GM19452 (cell line): ENCODE data around the gene DSG3.
A peak's percentile ranks its signal among the peaks of the same experiment; 100 is the strongest.
"Not testable (repeated sequence)": the region's sequence is repeated elsewhere in the genome, so short reads cannot be mapped to it uniquely, and the experiment has no call there.

Source experiments
- ATAC-seq: cut with Tn5 transposase; IDR thresholded peaks from one replicate; pipeline ENCODE4 v1.9.1; 2021; ENCODE audit not compliant: unreplicated experiment

Gene DSG3

DNA sequence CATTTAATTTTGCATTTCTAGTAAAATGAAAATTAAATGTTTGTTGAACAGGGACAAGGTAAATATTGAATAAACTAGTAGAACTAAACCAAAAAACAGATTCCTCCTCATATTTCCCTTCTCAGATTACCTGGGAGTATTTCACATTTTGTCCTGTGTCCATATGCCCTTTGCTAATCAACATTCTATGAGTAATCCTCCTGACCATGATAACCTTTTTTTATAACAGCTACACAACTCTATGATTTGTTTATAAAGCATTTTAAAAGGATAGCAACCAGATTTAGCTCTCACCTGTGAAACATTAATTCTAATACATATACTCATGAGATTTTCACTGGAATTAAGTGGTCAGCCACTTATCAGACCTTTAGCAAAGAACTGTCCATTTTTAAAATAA is 43.3 kb downstream of the DSG3 start:
- no peak for ATAC-seq

- ATAC-seq, result no peak
Observed at GRCh38 chr18:31491586-31491985, 44.0 kb downstream of the DSG3 start.

DNA sequence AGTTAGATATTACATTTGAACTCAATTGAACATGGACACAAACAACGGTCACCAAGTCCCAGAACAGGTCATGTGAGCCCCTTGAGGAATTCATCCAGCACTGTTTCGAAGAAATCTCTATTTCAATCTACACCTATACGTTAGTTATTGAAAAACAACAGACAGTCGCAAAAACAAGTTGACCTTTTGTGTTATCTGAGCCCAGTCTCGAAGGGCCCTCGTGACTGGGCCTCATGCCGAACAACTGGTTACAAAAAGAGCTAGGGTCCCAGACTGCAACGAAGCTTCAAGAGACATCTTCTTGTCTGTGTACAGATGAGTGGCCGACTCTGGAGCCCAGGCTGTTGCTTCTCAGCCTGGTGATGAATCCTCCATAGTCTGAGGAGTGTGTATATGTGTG is 45.1 kb downstream of the DSG3 start:
- ATAC-seq, result no peak

GRCh38 chr18:31493171-31493570 is 45.6 kb downstream of the DSG3 start:
- no peak for ATAC-seq

DNA sequence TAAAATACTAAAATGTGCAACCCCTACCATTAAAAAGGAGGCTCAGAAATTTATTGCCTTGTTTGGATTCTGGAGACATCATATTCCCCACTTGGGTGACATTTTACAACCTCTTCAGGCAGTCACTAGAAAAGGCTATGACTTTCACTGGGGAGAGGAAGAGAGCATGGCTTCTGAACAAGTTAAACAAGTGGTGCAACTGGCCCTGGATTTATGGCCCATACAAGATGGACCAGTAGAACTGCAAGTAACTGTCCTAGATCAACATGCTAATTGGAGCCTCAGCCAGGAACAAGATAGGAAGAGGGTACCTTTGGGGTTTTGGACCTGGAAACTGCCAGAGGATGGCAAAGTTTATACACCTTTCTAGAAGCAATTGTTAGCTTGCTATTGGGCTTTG is 46.4 kb downstream of the DSG3 start:
- no peak for ATAC-seq

GRCh38 chr18:31494705-31495244 is 47.2 kb downstream of the DSG3 start:
- not testable (repeated sequence) for ATAC-seq

DNA sequence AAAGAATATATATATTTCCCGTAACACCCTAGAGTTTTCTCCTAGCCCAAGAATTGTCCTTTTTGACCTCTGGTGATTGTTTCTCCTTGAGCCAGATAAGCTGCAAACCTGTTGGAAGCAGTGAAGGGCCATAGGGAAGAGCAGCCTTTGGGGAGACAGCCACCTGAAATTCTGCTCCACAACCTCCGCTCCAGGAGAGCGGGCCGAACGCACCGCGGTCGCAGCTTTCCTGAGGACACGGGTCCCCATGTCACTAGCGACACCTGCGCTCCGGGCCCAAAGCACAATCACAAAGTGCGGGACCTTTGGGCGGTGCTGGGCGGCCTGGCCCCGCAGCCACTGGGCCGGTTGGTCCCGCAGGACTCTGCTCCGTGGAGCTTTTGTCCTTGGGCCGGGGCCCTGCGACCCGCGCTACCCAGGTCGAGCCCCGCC is 49.9 kb downstream of the DSG3 start:
- no peak for ATAC-seq

GRCh38 chr18:31497836-31498573 is 50.5 kb downstream of the DSG3 start, which contains the start of gene DSG2:
TSS of gene DSG2 (plus strand) at chr18:31498177. CDS start at chr18:31498252, 75 bp downstream.
- ATAC-seq, result peak; percentile 46

DNA sequence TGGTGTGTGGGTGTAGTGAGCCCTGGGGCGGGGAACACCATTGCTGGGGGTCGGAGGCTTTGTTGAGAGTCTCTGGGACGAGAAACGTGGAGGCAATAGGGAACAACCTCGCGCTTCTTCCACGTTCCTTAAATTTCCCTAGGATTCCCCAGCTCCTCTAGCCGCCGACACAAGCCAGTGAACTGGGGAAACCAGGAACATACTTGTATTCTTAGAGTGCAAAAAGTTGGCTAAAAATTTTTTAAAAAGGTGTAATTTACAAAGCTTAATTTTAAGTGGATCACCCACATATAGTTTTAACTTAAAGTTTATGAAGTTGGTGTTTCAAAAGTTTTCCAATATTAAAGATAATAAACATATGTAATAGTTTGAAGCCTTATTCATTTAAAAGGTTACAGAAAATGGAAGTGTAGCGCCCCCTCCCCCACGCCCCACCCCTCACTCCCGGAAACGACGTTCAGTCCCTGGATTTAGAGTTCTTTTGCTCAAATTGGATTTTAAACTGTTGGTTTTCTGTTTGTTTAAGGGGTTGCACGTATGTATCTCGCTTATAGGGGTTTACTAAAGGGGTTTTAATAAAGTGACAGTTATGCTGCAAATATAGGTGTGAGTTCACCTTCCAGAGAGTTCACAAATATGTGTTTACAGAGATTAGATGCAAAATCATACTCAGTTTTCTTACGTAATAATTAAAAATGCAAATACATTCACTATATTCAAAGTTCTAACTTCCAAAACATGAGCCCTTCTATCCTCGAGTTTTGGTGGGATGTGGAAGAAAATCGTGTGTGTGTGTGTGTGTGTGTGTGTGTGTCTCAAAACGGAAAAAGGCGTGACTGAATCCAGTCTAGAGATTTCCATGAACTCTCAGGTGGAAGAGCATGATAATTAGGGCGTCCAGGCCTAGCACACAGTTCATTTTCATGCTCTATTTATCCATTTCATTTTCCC is 51.3 kb downstream of the DSG3 start:
- no peak for ATAC-seq

GRCh38 chr18:31500051-31500688 is 52.6 kb downstream of the DSG3 start:
- peak; percentile 81 for ATAC-seq

DNA sequence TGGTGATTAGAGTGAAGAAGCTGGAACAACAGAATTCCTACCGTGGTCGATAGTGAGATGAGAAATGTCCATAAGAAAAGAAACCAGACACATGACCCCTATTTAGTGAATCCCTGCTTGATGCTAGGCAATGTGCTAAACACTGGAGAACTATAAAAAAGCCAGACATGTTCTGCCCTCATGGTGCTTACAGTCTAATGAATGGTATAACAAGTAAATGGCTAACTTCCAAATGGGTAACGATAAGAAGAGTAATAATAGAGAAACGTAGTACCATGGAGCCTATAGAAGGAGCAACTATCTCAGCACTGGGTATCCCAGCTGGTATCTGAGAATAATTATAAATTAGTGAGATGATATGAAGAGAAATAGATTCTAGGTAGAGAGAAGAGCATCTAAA is 55.5 kb downstream of the DSG3 start:
- ATAC-seq, result no peak

- ATAC-seq, result no peak
Observed at GRCh38 chr18:31504455-31505147, 57.1 kb downstream of the DSG3 start.

GRCh38 chr18:31505156-31505555 is 57.6 kb downstream of the DSG3 start:
- no peak for ATAC-seq

- ATAC-seq, result no peak
Observed at GRCh38 chr18:31506024-31506742, 58.6 kb downstream of the DSG3 start.

- ATAC-seq, result not testable (repeated sequence)
Observed at GRCh38 chr18:31507124-31507523, 59.6 kb downstream of the DSG3 start.

DNA sequence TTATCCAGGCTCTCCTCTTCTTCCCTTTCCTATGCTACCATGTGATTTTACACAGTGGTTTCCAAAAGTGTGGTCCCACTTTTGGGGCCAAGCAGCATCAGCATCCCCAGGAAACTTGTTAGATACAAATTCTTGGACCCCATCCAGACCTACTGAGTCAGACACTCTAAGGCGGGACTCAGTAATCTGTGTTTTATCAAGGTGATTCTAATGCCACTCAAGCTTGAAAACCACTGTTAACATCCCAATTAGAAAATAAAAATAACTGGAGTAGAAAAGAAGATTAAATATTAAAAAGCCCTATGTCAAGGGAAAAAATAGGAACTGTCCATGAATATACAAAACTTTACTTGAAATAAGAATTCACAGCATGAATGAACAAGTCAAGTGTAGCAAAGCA is 61.2 kb downstream of the DSG3 start:
- ATAC-seq, result no peak

DNA sequence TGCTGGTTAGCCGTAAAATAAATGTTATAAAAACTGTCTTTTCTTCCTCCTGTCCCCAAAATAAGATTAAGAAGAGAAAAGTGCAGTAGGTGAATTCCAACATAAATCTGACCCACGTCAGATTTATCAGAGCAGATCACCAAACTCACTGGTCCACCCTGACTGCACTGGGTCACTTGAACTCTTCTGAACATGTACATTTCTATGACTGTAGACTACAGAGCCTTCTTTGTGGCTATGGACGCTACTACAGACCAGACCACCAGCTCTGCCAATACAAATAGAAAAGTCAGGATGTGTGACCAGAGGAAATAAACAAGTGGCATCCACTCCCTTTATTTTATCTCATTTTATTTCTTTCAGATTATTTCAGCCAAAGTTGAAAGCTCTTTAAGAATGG is 62.0 kb downstream of the DSG3 start:
- ATAC-seq, result no peak

DNA sequence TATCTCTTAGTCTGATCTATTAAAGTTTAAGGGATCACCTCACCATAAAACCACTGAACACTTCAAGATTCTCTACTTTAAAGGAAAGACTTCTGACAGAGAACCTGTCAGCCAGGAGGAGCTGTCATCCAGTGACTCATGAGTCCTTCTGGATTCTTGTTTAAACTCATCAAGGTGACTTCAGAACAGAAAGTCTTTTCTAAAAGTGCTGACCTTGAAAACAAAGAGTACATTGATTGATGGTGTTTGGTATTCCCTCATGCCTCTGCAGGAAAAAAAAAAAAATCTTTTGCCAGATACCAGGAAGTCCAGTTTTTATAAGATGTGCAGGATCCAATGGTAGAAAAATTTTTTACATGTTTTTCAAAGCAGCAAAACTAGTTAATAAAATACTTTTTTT is 62.8 kb downstream of the DSG3 start:
- ATAC-seq, result no peak

GRCh38 chr18:31511098-31511497 is 63.6 kb downstream of the DSG3 start:
- no peak for ATAC-seq

DNA sequence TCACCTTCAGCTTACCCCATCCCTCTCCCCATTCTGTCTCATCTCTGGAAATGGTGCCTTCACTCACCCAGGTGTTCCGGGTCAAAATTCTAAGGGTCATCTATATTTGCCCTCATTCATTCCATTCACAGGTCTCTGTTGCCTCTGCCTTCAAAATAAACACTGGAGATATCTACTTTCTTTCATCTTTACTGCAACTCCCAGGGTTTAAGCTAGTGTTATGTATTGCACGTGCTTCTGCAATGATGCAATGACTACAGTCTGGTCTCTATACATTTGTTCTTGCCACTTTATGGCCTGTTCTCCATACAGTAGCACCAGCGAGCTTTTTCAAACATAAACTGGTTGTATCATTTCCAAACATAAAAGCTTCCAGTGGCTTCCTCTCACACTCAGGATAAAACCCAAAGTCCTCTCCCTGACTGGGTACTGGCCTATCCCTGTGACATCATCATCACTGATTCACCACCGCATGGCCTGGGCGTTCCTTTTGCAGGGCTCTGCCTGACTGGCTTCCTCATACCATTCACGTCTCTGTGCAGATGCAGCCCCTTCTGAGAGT is 64.7 kb downstream of the DSG3 start:
- no peak for ATAC-seq
